CD4-positive, alpha-beta T cell treated with Interleukin-6 at 100 ng/mL for 8 hours (primary cell): ENCODE results near the gene ATG3.
"Not testable (repeated sequence)": the region's sequence is repeated elsewhere in the genome, so short reads cannot be mapped to it uniquely, and the experiment has no call there.

ENCODE experiments used
- DNase-seq: peaks from one replicate; pipeline ENCODE4 v3.0.0-alpha.2; 2020; ENCODE audit warnings: mixed read lengths, low spot score

The ATG3 gene

DNA sequence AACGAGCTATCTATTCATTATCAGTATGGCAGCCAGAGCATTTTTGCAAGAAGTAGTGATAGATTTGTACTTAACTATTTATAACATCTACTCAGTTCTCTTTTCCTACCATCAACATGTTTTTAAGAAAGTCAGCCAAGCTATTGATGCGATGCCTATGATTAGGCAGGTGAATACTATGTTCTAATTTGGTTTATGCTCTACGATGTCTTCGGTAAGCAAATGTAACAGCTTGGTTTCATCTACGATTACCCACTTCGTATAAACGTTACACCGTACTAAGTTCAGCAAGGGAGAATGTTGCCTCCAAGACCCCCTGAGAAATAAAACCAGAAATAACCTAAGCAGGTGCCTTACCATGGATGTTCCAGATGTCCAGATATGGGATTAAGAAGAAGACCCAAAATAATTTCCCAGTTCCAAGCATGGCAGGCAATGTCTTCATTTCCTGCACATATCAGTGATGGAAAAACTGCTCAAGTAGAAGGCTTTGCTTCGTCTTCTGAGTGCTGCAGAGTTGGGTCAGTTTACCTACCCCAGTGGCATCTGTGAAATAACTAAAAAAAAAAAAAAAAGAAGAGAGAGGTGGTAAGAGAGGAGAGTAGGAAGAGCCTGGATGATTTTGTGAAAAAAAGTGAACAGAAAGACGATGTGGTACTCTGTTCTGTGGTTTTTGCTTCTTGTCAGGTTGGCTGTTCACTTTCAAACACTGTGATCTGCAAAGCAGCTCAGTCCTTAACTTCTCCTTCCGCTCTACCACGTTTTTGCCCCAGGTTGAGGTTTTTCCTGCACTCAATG lies 62.6 kb downstream of the ATG3 start, which contains the start of gene BTLA:
BTLA (minus strand) TSS at position 559 of the 798 bp plus-strand sequence; CDS start at position 445, 114 bp downstream.
- DNase-seq = peak; percentile 56

DNA sequence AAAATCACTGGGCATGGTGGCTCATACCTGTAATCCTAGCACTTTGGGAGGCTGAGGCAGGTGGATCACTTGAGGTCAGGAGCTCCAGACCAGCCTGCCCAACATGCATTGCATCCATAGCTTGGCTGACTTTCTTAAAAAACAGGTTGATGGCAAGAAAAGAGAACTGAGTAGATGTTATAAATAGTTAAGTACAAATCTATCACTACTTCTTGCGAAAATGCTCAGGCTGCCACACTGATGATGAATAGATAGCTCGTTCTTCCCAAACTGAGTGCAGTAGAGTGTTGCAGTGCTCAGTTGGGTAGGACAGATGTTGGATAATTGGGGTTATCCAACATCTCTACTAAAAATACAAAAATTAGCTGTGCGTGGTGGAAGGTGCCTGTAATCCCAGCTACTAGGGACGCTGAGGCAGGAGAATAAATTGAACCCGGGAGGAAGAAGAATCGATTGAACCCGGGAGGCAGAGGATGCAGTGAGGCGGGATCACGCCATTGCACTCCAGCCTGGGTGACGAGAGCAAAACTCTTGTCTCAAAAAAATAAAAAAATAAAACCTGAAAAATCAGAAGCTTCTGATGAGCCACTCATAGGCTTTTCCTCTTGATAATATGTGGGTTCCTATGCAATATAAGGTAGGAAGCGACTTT lies 63.7 kb downstream of the ATG3 start:
- no peak for DNase-seq

DNA sequence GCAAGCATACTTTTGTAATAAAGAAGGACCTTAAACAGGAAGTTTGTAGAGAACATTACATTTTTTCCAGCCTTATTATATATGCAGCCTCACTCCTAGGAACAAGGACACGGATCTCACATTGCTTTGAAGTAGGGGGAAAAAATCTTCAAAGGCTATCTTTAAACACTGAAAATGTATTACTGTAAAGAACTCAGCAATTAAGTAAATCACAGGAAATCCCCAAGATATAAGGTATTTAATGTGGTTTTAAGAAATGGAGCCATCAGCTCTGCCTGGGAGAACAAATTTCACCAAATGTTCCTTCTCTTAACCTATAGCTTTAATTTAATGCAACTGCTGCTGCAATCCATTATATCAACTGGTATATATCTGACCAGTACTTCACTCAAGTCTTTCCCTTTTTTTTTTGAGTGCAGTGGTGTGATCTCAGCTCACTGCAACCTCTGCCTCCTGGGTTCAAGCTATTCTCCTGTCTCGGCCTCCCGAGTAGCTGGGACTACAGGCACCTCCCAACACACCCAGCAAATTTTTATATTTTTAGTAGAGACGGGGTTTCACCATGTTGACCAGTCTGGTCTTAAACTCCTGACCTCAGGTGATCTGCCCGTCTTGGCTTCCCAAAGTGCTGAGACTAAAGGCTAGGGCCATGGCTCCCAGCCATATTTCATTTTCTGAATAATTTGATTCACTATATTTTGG lies 65.2 kb downstream of the ATG3 start:
- DNase-seq = no peak

DNA sequence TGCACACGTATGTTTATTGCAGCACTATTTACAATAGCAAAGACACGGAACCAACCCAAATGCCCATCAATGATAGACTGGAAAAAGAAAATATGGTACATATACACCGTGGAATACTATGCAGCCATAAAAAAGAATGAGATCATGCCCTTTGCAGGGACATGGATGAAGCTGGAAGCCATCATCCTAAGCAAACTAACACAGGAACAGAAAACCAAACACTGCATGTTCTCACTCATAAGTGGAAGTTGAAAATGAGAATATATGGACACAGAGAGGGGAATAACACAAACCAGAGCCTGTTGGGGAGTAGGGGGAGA lies 67.4 kb downstream of the ATG3 start:
- DNase-seq = not testable (repeated sequence)

DNA sequence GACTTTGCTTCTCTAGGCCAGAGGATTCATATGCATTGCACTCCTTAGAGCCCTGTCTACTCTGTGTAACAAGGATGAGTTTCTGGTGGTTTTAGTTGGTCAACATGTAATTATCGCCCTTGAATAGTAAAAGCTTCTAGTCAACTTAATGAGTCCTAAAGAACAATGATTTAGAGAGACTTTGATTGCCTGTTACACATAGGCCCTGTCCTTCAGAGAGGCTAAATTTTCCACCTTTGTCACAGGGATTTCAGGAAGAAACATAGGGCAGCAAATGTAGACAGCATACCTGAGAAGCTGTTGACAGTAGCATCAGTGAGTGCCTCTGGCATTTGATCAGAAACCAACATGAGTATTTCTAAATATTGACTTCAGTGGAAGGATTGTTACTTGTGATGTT lies 69.6 kb downstream of the ATG3 start:
- no peak for DNase-seq

DNA sequence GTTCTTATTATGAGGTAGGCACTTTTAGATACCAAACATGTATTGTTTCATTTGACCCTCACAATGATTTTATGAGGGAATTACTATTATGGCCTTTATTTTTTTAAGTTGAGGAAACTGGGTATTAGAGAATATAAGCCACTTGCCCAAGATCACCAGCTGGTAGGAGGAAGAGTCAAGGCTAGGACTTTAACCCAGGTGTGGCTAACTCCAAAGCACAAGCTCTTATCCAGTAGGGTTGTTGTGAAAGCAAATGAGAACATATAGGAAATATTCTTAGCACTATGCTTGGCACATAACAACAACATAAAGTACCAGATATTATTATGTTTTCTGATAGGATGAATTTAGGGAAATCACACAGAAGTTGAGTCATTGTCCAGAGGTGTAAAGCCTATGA lies 70.4 kb downstream of the ATG3 start:
- no peak for DNase-seq

DNA sequence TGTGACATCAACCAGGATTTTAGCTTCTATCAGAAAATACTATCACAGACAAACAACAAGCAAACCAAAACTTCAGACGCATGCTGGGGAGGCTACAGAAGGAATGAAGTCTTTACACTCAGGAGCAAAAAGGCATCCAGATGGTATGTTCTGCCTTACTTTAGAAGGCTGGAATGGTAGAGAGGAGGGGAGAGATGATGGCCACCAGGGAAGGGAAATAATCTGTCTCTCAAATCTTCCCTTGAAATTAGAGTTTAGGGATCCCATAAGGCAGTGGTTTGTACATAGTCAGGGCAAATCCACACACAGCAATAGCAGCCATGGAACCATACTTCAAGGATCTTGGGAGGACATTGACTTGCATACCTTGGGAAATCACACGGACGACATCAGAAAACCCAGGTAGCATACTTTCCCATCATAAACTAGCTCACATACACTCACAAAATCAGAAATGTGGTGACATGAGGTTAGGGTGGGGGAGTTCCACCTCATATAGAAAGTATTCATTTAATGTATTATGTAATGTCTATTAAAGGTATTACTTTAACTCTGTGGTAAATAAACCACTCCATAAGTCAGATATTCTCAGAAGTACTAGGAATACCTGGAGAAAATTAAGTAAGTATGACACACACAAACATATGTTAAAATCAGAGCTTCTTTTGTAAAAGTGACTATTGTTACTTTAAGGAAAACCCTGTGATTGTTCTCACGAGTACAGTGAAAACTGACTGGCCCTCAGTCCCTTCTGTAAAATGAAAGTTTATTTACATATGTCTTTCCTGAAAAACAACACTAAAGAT lies 71.9 kb downstream of the ATG3 start:
- no peak for DNase-seq

DNA sequence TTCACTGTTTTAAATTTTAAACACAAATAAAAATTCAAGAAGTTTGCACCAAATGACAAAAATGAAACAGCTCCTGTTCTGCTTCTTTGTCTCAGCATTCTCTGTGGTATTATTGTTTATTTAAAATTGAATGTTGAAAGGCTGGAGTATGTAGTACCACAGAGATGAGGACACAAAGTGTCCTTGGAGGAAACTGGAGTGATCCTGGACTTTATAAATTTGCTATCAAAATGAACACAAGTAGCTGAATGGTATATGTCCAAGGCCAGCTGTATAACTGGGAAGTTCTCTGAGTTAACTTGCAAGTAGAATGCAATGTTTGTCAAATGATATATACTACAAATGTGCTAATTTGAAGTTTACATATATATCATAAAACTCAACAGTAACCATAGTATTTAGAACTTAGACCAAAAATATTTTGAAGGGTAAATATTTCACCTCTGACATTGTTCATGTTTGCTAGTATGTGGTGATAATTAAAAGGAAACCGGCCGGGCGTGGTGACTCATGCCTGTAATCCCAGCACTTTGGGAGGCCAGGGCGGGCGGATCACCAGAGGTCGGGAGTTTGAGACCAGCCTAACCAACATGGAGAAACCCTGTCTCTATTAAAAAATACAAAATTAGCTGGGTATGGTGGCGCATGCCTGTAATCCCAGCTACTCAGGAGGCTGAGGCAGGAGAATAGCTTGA lies 74.8 kb downstream of the ATG3 start:
- no peak for DNase-seq

DNA sequence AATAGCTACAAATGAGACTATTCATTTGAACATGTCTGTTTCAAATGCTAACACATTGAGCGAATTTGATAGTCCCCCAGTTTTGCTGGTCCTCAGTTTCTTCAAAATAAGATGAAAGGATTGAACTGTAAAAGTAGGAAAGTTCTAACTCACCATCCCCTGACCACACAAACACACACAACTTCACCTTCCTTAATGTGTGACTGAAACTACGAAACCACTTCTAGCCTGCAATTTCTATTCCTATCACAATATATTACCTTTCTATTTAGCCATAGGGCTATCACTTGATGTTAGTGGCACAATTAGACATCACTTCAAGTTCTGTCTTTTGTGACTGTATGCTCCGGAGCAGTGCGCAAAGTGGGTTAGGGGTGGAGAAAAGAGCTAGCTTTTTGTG lies 77.4 kb downstream of the ATG3 start:
- no peak for DNase-seq

DNA sequence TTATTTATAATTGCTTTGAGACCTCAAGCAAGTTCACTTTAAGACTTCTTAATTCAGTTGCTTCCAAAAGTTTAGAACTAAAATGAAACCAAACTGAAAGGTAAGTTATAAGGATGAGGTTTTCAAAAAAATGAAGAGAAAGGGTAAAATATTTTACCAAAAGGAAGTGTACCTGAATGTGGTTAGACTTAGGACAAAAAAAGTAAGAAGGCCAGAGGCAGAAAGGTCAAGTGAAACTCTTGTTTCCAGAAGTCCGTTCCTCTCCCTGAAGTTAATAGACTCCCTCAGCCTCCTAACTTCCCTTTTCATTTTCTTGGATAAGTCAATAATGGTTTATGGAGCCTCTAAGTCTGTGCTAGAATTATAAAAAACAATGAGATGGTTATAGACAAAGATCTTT lies 79.1 kb downstream of the ATG3 start:
- no peak for DNase-seq
